Karpas-422 (cell line): ENCODE data around the gene TBCEL. TPM values are rescaled to one million over a fixed set of nuclear protein-coding genes. Genes with fewer than 3 reads are reported as not detected.
"Not testable (repeated sequence)": the region's sequence is repeated elsewhere in the genome, so short reads cannot be mapped to it uniquely, and the experiment has no call there.

ENCODE experiments used
- DNase-seq: peaks from one replicate; pipeline ENCODE4 v3.0.0-alpha.2; 2015
- H2AFZ ChIP-seq: fragments of 200-600 bp; sonication (generic); 2 replicates; pipeline ENCODE4 v1.6.1; 2014; ENCODE audit warnings: antibody characterized with exemption, low read length, mixed read lengths
- H3K27ac ChIP-seq: fragments of 200-600 bp; sonication (generic); 2 replicates; pipeline ENCODE4 v1.5.1; 2014; ENCODE audit warnings: mild to moderate bottlenecking, low read length, moderate library complexity
- H3K27me3 ChIP-seq: fragments of 200-600 bp; sonication (generic); 2 replicates; pipeline ENCODE4 v1.6.1; 2014; ENCODE audit warnings: low read length, mixed read lengths
- H3K36me3 ChIP-seq: fragments of 200-600 bp; sonication (generic); 2 replicates; pipeline ENCODE4 v1.6.1; 2014; ENCODE audit warnings: low read length, mixed read lengths; ENCODE audit not compliant: insufficient read depth
- H3K4me1 ChIP-seq: fragments of 200-600 bp; sonication (generic); 2 replicates; pipeline ENCODE4 v1.6.1; 2014; ENCODE audit warnings: mild to moderate bottlenecking, low read length, mixed read lengths
- H3K4me2 ChIP-seq: fragments of 200-600 bp; sonication (generic); 2 replicates; pipeline ENCODE4 v1.6.1; 2014; ENCODE audit warnings: low read length, low read depth, mild to moderate bottlenecking; ENCODE audit not compliant: poor library complexity, severe bottlenecking
- H3K4me3 ChIP-seq: fragments of 200-600 bp; sonication (generic); 2 replicates; pipeline ENCODE4 v1.5.1; 2014; ENCODE audit warnings: mild to moderate bottlenecking, antibody characterized with exemption, low read length, mixed read lengths
- H3K79me2 ChIP-seq: fragments of 200-600 bp; sonication (generic); 2 replicates; pipeline ENCODE4 v1.6.1; 2014; ENCODE audit warnings: mild to moderate bottlenecking, low read length, mixed read lengths
- H3K9ac ChIP-seq: fragments of 200-600 bp; sonication (generic); 2 replicates; pipeline ENCODE4 v1.6.0; 2014; ENCODE audit warnings: low read length
- H3K9me2 ChIP-seq: fragments of 200-600 bp; sonication (generic), shearing (Covaris generic); replicated peaks from 2 replicates; pipeline ENCODE4 v1.6.0; 2014; ENCODE audit warnings: mild to moderate bottlenecking, low read length, moderate library complexity; ENCODE audit not compliant: insufficient read depth
- H3K9me3 ChIP-seq: fragments of 300-700, 200-600 bp; sonication (generic); 2 replicates; pipeline ENCODE4 v1.6.1; 2014; ENCODE audit warnings: low read length, mixed read lengths
- H4K20me1 ChIP-seq: fragments of 200-600 bp; sonication (generic); 2 replicates; pipeline ENCODE4 v1.6.1; 2014; ENCODE audit warnings: mild to moderate bottlenecking, antibody characterized with exemption, low read length, low read depth; ENCODE audit not compliant: insufficient read depth
- total RNA-seq: library from RNA; depleted of rRNA; stranded (reverse); fragments of >200 nt; shearing (Covaris generic); gene quantifications from 2 replicates; pipeline ENCODE4 v1.2.3, GENCODE V29; 2014; ENCODE audit warnings: low replicate concordance

Gene TBCEL
- total RNA-seq, 1 experiment from 2014 or later: 7.0 TPM

DNA sequence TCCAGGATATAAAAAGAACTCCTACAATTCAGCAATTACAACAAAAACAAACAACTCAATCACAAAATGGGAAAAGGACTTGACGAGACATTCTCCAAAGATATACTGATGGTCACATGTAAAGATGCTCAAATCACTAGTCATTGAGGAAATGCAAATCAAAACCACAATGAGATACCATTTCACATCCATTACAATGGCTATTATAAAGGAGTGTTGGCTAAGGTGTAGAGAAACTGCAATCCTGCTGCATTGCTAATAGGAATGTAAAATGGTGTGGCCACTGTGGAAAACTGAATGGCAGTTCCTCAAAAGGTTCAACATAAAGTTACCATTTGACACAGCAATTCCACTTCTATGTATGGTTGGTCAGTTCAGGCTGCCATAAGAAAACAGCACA, 11.8 kb upstream of the TBCEL start:
- no peak for DNase-seq
- Histone ChIP-seq H3K36me3 (no peaks in the 10 kb centered on the region), H4K20me1 (no peaks in the 10 kb centered on the region), H3K4me3 (no peak overlapping the region), H3K27ac (no peak overlapping the region), H3K9ac (no peak overlapping the region), H3K4me2 (no peak overlapping the region), H3K9me3 (no peaks in the 10 kb centered on the region), H3K4me1 (no peaks in the 10 kb centered on the region), H3K27me3 (no peaks in the 10 kb centered on the region), H2AFZ (no peak overlapping the region), H3K9me2 (no peaks in the 10 kb centered on the region), H3K79me2 (no peaks in the 10 kb centered on the region)

DNA sequence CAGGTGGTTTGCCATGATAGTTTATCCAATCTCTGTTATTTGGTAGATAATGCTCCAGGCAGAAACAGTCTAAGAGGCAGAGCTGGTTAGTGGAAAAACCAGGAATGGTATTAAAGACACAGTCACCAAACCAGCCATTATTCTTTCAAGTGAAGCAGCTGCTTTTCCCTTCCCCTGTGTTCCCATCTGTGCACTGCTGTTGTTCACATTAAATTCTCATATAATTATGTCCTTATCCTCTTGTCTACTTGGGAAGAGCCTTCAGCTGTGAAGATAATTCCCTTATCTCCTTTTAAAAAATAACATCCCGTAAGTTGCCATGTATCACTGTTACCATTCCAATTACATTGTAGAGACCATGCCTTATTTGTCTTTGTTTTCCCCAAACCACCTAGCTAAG, 5.2 kb upstream of the TBCEL start:
- Histone ChIP-seq H3K36me3 (no peaks in the 10 kb centered on the region), H3K27ac (no peak overlapping the region), H3K9ac (no peak overlapping the region), H3K9me3 (no peaks in the 10 kb centered on the region), H4K20me1 (no peaks in the 10 kb centered on the region), H3K9me2 (no peaks in the 10 kb centered on the region), H3K27me3 (no peaks in the 10 kb centered on the region), H3K4me3 (no peak overlapping the region), H3K4me1 (peaks cover 3% of the 10 kb centered on the region), H2AFZ (no peak overlapping the region), H3K4me2 (no peak overlapping the region), H3K79me2 (no peaks in the 10 kb centered on the region)
- no peak for DNase-seq

GRCh38 chr11:121021718-121022117, 2.2 kb upstream of the TBCEL start:
- not testable (repeated sequence) for DNase-seq, H3K9ac ChIP-seq
- peaks cover 13% of the 10 kb centered on the region for H3K4me1 ChIP-seq

DNA sequence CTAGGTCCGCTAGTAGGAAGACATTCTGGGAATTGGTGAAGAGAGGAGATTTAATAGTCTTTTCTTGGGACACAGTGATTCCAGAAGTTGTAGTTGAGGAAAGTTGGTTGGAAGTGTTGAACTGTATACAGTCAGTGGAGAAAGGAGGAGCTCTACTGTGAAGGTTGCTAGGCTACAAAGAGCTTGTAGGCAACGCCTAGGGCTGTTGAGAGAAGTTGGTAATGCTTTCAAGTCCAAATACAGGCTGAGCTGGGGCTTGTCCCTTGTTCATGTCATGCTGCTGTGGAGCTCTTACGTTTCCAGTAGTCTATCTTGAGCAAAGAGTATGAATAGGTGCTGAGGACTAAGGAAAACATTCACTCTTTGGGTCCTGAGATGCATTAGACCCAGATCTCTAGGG, 1.1 kb downstream of the TBCEL start:
- H3K9ac ChIP-seq: peak overlapping the region; percentile 75
- no peaks in the 10 kb centered on the region for H3K27me3 ChIP-seq
- no peak overlapping the region for H2AFZ ChIP-seq
- no peaks in the 10 kb centered on the region for H3K9me3 ChIP-seq
- no peaks in the 10 kb centered on the region for H3K36me3 ChIP-seq
- H4K20me1 ChIP-seq: no peaks in the 10 kb centered on the region; the same call in 1 of the 2 replicates
- peaks cover 13% of the 10 kb centered on the region for H3K79me2 ChIP-seq
- H3K4me1 ChIP-seq: peaks cover 13% of the 10 kb centered on the region
- H3K4me2 ChIP-seq: peak overlapping the region; percentile 84
- peak overlapping the region; percentile 80 for H3K4me3 ChIP-seq
- DNase-seq: no peak
- H3K27ac ChIP-seq: no peak overlapping the region
- no peaks in the 10 kb centered on the region for H3K9me2 ChIP-seq

More at GRCh38 chr11:121021718-121022117, 2.2 kb upstream of the TBCEL start:
- not testable (repeated sequence) for H4K20me1 ChIP-seq, H3K9me3 ChIP-seq, H3K27ac ChIP-seq, H3K9me2 ChIP-seq, H2AFZ ChIP-seq, H3K4me3 ChIP-seq, H3K27me3 ChIP-seq, H3K36me3 ChIP-seq, H3K4me2 ChIP-seq
- peaks cover 13% of the 10 kb centered on the region for H3K79me2 ChIP-seq

DNA sequence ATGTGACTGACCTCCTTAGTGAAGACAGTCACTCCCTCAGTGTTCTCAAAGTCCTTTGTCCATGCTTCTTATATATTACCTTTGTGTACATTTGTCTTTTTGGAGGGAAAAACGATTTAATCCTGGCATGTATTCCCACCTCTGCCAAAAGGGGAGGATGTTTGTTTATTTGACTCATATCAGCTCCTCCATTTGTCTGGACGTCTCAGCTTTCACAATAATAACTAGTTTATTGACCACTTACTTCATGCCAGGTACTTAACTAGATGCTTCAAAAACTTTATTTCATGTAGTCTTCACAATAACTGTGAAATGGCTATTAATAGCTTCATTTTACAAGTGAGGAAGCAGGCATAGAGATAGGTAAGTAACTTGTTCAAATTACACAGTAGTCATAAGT, 5.3 kb downstream of the TBCEL start:
- H3K4me1 ChIP-seq: peaks cover 10% of the 10 kb centered on the region
- no peaks in the 10 kb centered on the region for H3K9me3 ChIP-seq
- H3K36me3 ChIP-seq: no peaks in the 10 kb centered on the region
- no peaks in the 10 kb centered on the region for H3K27me3 ChIP-seq
- no peak for DNase-seq
- no peaks in the 10 kb centered on the region; the same call in 1 of the 2 replicates for H4K20me1 ChIP-seq
- H3K9me2 ChIP-seq: no peaks in the 10 kb centered on the region
- no peak overlapping the region for H3K9ac ChIP-seq
- no peak overlapping the region for H3K4me3 ChIP-seq
- no peak overlapping the region for H3K27ac ChIP-seq
- no peak overlapping the region for H2AFZ ChIP-seq
- peaks cover 13% of the 10 kb centered on the region for H3K79me2 ChIP-seq
- no peak overlapping the region for H3K4me2 ChIP-seq

DNA sequence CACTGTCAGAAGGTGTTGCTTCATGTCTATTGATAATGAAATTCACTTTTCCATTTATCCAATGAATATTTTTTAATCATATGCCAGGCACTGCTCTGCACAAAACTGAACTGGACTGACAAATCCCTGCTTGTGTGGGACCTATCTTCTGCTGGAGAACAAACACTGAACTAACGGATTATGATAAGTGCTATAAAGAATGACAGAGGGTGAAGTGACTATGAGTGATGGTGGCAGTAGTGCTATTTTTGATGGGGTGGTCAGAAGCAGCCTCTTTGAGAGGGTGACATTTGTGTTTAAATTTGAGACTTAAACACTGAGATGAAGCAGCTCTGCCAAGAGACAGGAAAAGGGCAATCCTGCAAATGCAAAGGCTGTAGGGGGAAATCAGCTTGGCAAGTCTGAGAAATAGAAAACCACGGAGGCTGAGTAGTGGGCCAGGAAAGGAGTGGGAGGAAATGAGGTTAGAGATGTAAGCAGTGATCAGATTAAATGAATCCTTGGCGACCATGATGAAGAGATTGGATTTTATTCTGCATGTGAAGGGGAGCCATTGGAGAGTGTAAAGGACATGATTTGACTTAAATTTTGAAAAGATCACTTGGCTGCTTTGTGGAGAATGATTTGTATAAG, 6.0 kb downstream of the TBCEL start:
- no peaks in the 10 kb centered on the region for H3K9me2 ChIP-seq
- H4K20me1 ChIP-seq: no peaks in the 10 kb centered on the region; the same call in 1 of the 2 replicates
- no peaks in the 10 kb centered on the region for H3K27me3 ChIP-seq
- peaks cover 5% of the 10 kb centered on the region for H3K4me1 ChIP-seq
- H3K9ac ChIP-seq: no peak overlapping the region
- no peak overlapping the region for H2AFZ ChIP-seq
- DNase-seq: no peak
- peaks cover 8% of the 10 kb centered on the region for H3K79me2 ChIP-seq
- H3K4me2 ChIP-seq: no peak overlapping the region
- no peaks in the 10 kb centered on the region for H3K9me3 ChIP-seq
- H3K36me3 ChIP-seq: no peaks in the 10 kb centered on the region
- H3K4me3 ChIP-seq: no peak overlapping the region
- H3K27ac ChIP-seq: no peak overlapping the region

DNA sequence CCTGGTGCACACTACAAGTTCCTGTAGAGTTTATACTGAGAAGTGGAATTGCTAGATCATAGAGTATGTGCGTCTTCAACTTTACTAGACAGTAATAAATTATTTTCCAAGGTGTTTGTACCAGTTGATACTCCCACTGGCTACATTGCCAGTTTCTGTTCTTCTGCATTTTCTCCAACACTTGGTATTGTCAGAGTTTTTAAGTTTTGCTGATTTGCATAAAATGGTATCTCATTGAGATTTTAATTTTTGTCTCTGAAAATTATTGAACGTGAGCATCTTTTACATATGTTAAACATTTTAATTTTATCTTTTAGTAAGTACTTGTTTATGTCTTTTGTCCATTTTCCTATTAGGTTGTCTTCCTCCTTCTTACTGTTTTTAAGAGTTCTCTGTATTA, 7.3 kb downstream of the TBCEL start:
- Histone ChIP-seq H3K4me3 (no peak overlapping the region), H3K27me3 (no peaks in the 10 kb centered on the region), H3K36me3 (no peaks in the 10 kb centered on the region), H3K9ac (no peak overlapping the region), H3K79me2 (no peaks in the 10 kb centered on the region), H4K20me1 (no peaks in the 10 kb centered on the region; the same call in 1 of the 2 replicates), H3K4me1 (no peaks in the 10 kb centered on the region), H3K27ac (no peak overlapping the region), H3K9me3 (no peaks in the 10 kb centered on the region), H3K4me2 (no peak overlapping the region), H2AFZ (no peak overlapping the region), H3K9me2 (no peaks in the 10 kb centered on the region)
- no peak for DNase-seq

- not testable (repeated sequence) for H3K9me3 ChIP-seq, H3K4me2 ChIP-seq, H4K20me1 ChIP-seq, DNase-seq, H3K9me2 ChIP-seq, H3K4me1 ChIP-seq, H2AFZ ChIP-seq, H3K79me2 ChIP-seq, H3K9ac ChIP-seq, H3K27ac ChIP-seq, H3K27me3 ChIP-seq, H3K36me3 ChIP-seq, H3K4me3 ChIP-seq
These were observed 7.7 kb downstream of the TBCEL start for GRCh38 chr11:121031648-121032047.
